Panc1 (cell line): ENCODE data around the gene ATP13A1. TPM values are rescaled to one million over a fixed set of nuclear protein-coding genes. Genes with fewer than 3 reads are reported as not detected.

ENCODE experiments used
- ATAC-seq: fragments of 200-7000 bp; cut with Tn5 transposase; 2 replicates; pipeline ENCODE4 v1.9.1; 2020; ENCODE audit warnings: mild to moderate bottlenecking, moderate library complexity
- BruUV-seq: library from RNA; stranded (reverse); fragments of 400-500 nt; replicated peaks from 2 replicates; lab custom pipeline; 2021; lab: Mats Ljungman, UMichigan
- CTCF ChIA-PET: fragments of 300-600 bp; sonication (Branson Sonifier 250); formaldehyde crosslinking; loops from one replicate; lab custom pipeline; 2022; ENCODE audit warnings: antibody characterized with exemption; lab: Charles Lee
- POLR2A ChIA-PET: fragments of 300-600 bp; sonication (Branson Sonifier 250); formaldehyde crosslinking; loops from one replicate; lab custom pipeline; 2022; ENCODE audit warnings: antibody characterized with exemption; lab: Charles Lee
- DNase-seq: peaks from one replicate; pipeline ENCODE4 v3.0.0-alpha.2; 2010; ENCODE audit warnings: low read depth, low spot score
- H3K27ac ChIP-seq: 2 replicates; pipeline ENCODE4 v1.5.1; 2011; ENCODE audit warnings: mild to moderate bottlenecking, low read length, inconsistent platforms
- H3K27me3 ChIP-seq: fragments of 200-500 bp; sonication (Bioruptor generic); 2 replicates; pipeline ENCODE4 v1.6.0; 2014; ENCODE audit warnings: low read length, inconsistent platforms; ENCODE audit not compliant: control insufficient read depth, insufficient read depth
- H3K36me3 ChIP-seq: fragments of 200-500 bp; sonication (Bioruptor generic); 2 replicates; pipeline ENCODE4 v1.5.1; 2014; ENCODE audit warnings: inconsistent platforms, mild to moderate bottlenecking, low read length, moderate library complexity; ENCODE audit not compliant: control insufficient read depth, insufficient read depth
- H3K4me1 ChIP-seq: 2 replicates; pipeline ENCODE4 v1.5.1; 2011; ENCODE audit warnings: inconsistent platforms, mild to moderate bottlenecking, low read length, moderate library complexity; ENCODE audit not compliant: control insufficient read depth, insufficient read depth
- H3K4me3 ChIP-seq, 2 experiments: 2 replicates each; pipeline ENCODE4 v1.5.1; 2011 to 2012; ENCODE audit warnings: low read depth in 2 of 2, low read length in 2 of 2, mild to moderate bottlenecking in 2 of 2, inconsistent platforms in 1 of 2, moderate library complexity in 1 of 2
- H3K9me3 ChIP-seq: fragments of 200-500 bp; sonication (Bioruptor generic); 2 replicates; pipeline ENCODE4 v1.5.1; 2014; ENCODE audit warnings: low read depth, mild to moderate bottlenecking, inconsistent platforms, low read length, moderate library complexity; ENCODE audit not compliant: control insufficient read depth, insufficient read depth
- CTCF ChIP-seq: fragments of 450-650 bp; IDR thresholded peaks from 2 replicates; pipeline ENCODE4 v1.5.1; 2017; ENCODE audit warnings: mild to moderate bottlenecking
- POLR2AphosphoS5 ChIP-seq: IDR thresholded peaks from 2 replicates; pipeline ENCODE4 v1.6.1; 2012; ENCODE audit warnings: mild to moderate bottlenecking, low read depth, low read length, moderate library complexity
- REST ChIP-seq, 2 experiments: IDR thresholded peaks; 2 replicates each; pipeline ENCODE4 v1.6.1; 2011 to 2012; ENCODE audit warnings: low read depth in 2 of 2, control low read depth in 1 of 2, low read length in 1 of 2, mild to moderate bottlenecking in 1 of 2, moderate library complexity in 1 of 2; ENCODE audit not compliant: insufficient read depth in 1 of 2
- SIN3A ChIP-seq: IDR thresholded peaks from 2 replicates; pipeline ENCODE4 v1.6.1; 2012; ENCODE audit warnings: low read depth, mild to moderate bottlenecking, low read length, moderate library complexity, borderline replicate concordance; ENCODE audit not compliant: insufficient read depth
- TCF7L2 ChIP-seq: IDR thresholded peaks from 2 replicates; pipeline ENCODE4 v1.6.1; 2011; ENCODE audit warnings: mild to moderate bottlenecking, low read depth, low read length, inconsistent platforms
- in situ Hi-C: cut with HindIII; loops from 2 replicates; pipeline ENCODE4 v1.10.0; 2016; ENCODE audit warnings: low sequenced_read_pairs, low pct_unique_long_range_greater_than_20kb
- intact Hi-C: fragments of 100-400 bp; cut with micrococcal nuclease; formaldehyde crosslinking; loops from one replicate; pipeline ENCODE4 v1.10.0; 2022; ENCODE audit not compliant: unreplicated experiment
- total RNA-seq: library from RNA; stranded (reverse); gene quantifications from one replicate; pipeline ENCODE4 v1.2.1, GENCODE V29; 2021; ENCODE audit not compliant: unreplicated experiment

ATP13A1 gene
- total RNA-seq, 1 experiment from 2014 or later = 62.3 TPM

- peaks cover 3% of the 10 kb centered on the region; the same call in 1 of the 2 replicates for H3K4me1 ChIP-seq
- in situ Hi-C loops (no loop called here), intact Hi-C loops (no loop called here)
- ChIA-PET POLR2A (no interaction called here), CTCF (no interaction called here)
- TF ChIP-seq TCF7L2 (no peak), REST (IDR thresholded peaks at IDR 0.05; ENCODE audit: insufficient read depth in 1 of 2, low read depth in 2 of 2, low read length in 1 of 2) (no peak), CTCF (no peak; the same call in 1 of the 2 replicates), POLR2AphosphoS5 (no peak), SIN3A (no peak)
- BruUV-seq = no TSS peak
- no peak overlapping the region for H3K4me3 ChIP-seq
- no peaks in the 10 kb centered on the region for H3K36me3 ChIP-seq
- no peak overlapping the region for H3K27ac ChIP-seq
- no peak for DNase-seq
- ATAC-seq = no peak
- H3K9me3 ChIP-seq = no peaks in the 10 kb centered on the region
- H3K27me3 ChIP-seq = no peaks in the 10 kb centered on the region
These were observed 33.4 kb downstream of the ATP13A1 start for GRCh38 chr19:19630062-19630414.

GRCh38 chr19:19628501-19629134 lies 34.9 kb downstream of the ATP13A1 start:
- ChIA-PET POLR2A (no interaction called here), CTCF (no interaction called here)
- intact Hi-C loops = no loop called here
- ATAC-seq = peak; percentile 68
- peak overlapping the region; percentile 52 to 62 for H3K4me3 ChIP-seq
- no peak for DNase-seq
- BruUV-seq = no TSS peak
- H3K36me3 ChIP-seq = no peaks in the 10 kb centered on the region
- no peaks in the 10 kb centered on the region for H3K9me3 ChIP-seq
- H3K27ac ChIP-seq = peak overlapping the region; percentile 0; the same call in 1 of the 2 replicates
- in situ Hi-C loops = no loop called here
- H3K4me1 ChIP-seq = peaks cover 3% of the 10 kb centered on the region; the same call in 1 of the 2 replicates
- TF ChIP-seq POLR2AphosphoS5 (no peak), SIN3A (no peak), CTCF (no peak), REST (IDR thresholded peaks at IDR 0.05; ENCODE audit: insufficient read depth in 1 of 2, low read depth in 2 of 2, low read length in 1 of 2) (no peak), TCF7L2 (no peak)
- H3K27me3 ChIP-seq = no peaks in the 10 kb centered on the region
